ENCODE measurements around the gene NEU4. TPM values are rescaled to one million over a fixed set of nuclear protein-coding genes. Genes with fewer than 3 reads are reported as not detected.

Gene NEU4
- total and polyA plus RNA-seq, 9 of the 15 experiments (the other 6 are each of a cell fraction or from before 2014, with no cell fraction given) = 0.01 to 0.40 TPM; not detected in 7

GRCh38 chr2:241844066-241844728 is 35.2 kb downstream of the NEU4 start (continued):
- TF ChIP-seq IFI16 (CRISPR knock-in tag; IDR thresholded peaks at IDR 0.05) (no peak), CTCF (IDR thresholded peaks at IDR 0.05 in 2 of 3, conservative IDR thresholded peaks at IDR 0.05 in 1 of 3; ENCODE audit: insufficient read depth in 2 of 3, low read depth in 1 of 3, low read length in 3 of 3) (peak in 2 of 3 experiments; percentile 17 to 46; a peak in 2 of 6 replicates), MTA2 (IDR thresholded peaks at IDR 0.05; ENCODE audit: low read depth) (no peak), CBFB (CRISPR knock-in tag; IDR thresholded peaks at IDR 0.05) (no peak), RAD51 (IDR thresholded peaks at IDR 0.05; ENCODE audit: borderline replicate concordance, low read depth) (no peak), MCM3 (IDR thresholded peaks at IDR 0.05) (no peak), FOXA3 (CRISPR knock-in tag; conservative IDR thresholded peaks at IDR 0.05 in 1 of 2, IDR thresholded peaks at IDR 0.05 in 1 of 2) (no peak), KDM4B (IDR thresholded peaks at IDR 0.05; ENCODE audit: borderline replicate concordance in 2 of 2, low read depth in 1 of 2) (no peak), ZNF277 (CRISPR knock-in tag; IDR thresholded peaks at IDR 0.05; ENCODE audit: borderline replicate concordance) (no peak), SMAD1 (IDR thresholded peaks at IDR 0.05; ENCODE audit: low read depth, low read length, partially characterized antibody) (no peak), ZNF57 (CRISPR knock-in tag; IDR thresholded peaks at IDR 0.05) (no peak), OTX1 (CRISPR knock-in tag; IDR thresholded peaks at IDR 0.05) (no peak), PBX2 (CRISPR knock-in tag; IDR thresholded peaks at IDR 0.05; ENCODE audit: low read depth) (no peak), PBX2 (tag; conservative IDR thresholded peaks at IDR 0.05; ENCODE audit: low read depth) (no peak), ELF2 (CRISPR knock-in tag; IDR thresholded peaks at IDR 0.05) (no peak), TCF7L2 (IDR thresholded peaks at IDR 0.05; ENCODE audit: low read depth, low read length) (no peak), CBFA2T3 (IDR thresholded peaks at IDR 0.05) (no peak), CREB1 (IDR thresholded peaks at IDR 0.05) (no peak), CREB1 (CRISPR knock-in tag; IDR thresholded peaks at IDR 0.05) (no peak), BRCA1 (IDR thresholded peaks at IDR 0.05) (no peak), BRCA1 (CRISPR knock-in tag; IDR thresholded peaks at IDR 0.05) (no peak)
- TF ChIP-seq, protein P1, sequence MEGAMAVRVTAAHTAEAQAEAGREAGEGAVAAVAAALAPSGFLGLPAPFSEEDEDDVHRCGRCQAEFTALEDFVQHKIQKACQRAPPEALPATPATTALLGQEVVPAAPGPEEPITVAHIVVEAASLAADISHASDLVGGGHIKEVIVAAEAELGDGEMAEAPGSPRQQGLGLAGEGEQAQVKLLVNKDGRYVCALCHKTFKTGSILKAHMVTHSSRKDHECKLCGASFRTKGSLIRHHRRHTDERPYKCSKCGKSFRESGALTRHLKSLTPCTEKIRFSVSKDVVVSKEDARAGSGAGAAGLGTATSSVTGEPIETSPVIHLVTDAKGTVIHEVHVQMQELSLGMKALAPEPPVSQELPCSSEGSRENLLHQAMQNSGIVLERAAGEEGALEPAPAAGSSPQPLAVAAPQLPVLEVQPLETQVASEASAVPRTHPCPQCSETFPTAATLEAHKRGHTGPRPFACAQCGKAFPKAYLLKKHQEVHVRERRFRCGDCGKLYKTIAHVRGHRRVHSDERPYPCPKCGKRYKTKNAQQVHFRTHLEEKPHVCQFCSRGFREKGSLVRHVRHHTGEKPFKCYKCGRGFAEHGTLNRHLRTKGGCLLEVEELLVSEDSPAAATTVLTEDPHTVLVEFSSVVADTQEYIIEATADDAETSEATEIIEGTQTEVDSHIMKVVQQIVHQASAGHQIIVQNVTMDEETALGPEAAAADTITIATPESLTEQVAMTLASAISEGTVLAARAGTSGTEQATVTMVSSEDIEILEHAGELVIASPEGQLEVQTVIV (CRISPR knock-in tag; IDR thresholded peaks at IDR 0.05; ENCODE audit: borderline replicate concordance) = no peak

Data from K562 (cell line).